LNCAP (cell line): Measurements from ENCODE around the gene DST.

ENCODE experiments used
- TF ChIP-seq, protein P1 (sequence below): fragments of 450-650 bp; IDR thresholded peaks from 2 replicates; pipeline ENCODE4 v1.5.1; 2017; ENCODE audit warnings: mild to moderate bottlenecking

The DST gene

GRCh38 chr6:56521454-56521853 lies 121.2 kb downstream of the DST start:
- TF ChIP-seq, protein P1, sequence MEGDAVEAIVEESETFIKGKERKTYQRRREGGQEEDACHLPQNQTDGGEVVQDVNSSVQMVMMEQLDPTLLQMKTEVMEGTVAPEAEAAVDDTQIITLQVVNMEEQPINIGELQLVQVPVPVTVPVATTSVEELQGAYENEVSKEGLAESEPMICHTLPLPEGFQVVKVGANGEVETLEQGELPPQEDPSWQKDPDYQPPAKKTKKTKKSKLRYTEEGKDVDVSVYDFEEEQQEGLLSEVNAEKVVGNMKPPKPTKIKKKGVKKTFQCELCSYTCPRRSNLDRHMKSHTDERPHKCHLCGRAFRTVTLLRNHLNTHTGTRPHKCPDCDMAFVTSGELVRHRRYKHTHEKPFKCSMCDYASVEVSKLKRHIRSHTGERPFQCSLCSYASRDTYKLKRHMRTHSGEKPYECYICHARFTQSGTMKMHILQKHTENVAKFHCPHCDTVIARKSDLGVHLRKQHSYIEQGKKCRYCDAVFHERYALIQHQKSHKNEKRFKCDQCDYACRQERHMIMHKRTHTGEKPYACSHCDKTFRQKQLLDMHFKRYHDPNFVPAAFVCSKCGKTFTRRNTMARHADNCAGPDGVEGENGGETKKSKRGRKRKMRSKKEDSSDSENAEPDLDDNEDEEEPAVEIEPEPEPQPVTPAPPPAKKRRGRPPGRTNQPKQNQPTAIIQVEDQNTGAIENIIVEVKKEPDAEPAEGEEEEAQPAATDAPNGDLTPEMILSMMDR, result no peak

GRCh38 chr6:56520218-56520617 lies 122.5 kb downstream of the DST start:
- TF ChIP-seq, protein P1, result no peak

DNA sequence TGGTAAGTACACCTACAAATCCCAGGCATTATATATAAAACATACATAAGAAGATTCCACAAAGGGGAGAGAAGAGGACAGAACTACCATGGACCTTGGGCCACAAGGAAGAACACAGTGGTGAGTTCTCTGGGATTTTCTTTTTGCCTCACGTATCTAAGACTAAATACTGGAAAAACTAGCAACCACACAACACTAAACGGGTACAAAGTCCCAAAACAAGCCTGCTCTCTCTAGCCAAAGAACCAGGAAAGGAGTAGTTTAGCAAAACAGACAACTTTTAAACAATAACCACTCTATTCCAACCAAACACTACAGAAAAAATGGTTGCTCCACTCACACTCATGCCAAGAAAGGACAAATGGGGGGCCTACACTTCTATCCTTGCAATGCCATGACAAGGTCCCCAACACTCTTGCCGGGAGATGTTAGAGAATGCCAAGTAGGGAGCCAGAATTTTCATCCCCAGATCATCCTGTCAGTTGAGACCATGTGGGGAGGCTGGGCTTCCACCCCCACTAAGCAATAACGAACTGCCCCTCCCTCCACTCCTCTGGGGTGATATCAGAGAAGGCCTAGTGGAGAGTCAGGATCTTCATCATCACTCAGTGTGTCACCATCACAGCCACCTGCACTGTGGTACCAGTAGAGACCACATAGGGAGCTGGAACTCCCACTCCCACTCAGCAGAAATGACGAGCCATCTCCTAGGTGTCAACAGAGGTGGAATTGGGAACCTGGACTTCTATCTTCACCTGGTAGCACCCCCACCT lies 123.5 kb downstream of the DST start:
- TF ChIP-seq, protein P1, result no peak

- TF ChIP-seq, protein P1, result no peak
Measured at GRCh38 chr6:56517155-56517745, 125.4 kb downstream of the DST start.

- TF ChIP-seq, protein P1, result no peak
Measured at GRCh38 chr6:56516003-56516402, 126.7 kb downstream of the DST start.

- TF ChIP-seq, protein P1, result no peak
Measured at GRCh38 chr6:56515081-56515905, 127.4 kb downstream of the DST start.

DNA sequence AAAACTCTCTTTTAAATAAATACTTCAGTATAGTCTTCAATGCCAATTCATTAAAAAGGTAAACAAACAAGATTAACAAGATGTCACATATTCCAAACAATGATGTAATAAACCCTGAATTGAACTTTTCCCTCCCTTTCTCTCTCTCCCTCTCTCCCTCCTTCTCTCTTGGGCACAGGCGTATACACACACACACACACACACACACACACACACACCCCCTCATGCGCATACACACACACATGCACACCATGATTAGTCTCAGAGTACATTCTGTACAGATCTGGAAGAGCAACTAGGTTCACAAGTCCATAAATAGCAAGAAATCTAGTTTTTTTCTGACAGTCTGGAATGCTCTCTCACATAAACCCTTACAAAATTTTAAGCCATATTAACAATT lies 128.3 kb downstream of the DST start:
- TF ChIP-seq, protein P1, result no peak
